Thyroid gland (tissue), 4 donors: Measurements from ENCODE around the gene SPTBN4.

Source experiments
- POLR2A ChIP-seq, 2 donors: fragments of 450-650 bp; IDR thresholded peaks; one replicate each; pipeline ENCODE4 v1.6.1; 2017; ENCODE audit warnings: antibody characterized with exemption in 2 of 2, mild to moderate bottlenecking in 2 of 2, moderate library complexity in 1 of 2
- TF ChIP-seq, protein P1 (sequence below), 6 experiments: fragments of 200-600 bp in 3 of 6; fragments of 450-650 bp in 3 of 6; sonication (generic) in 3 of 6; IDR thresholded peaks; one replicate each; pipeline ENCODE4 v1.5.1; 2016 to 2019; ENCODE audit warnings: antibody characterized with exemption in 6 of 6, mild to moderate bottlenecking in 2 of 6, inconsistent platforms in 1 of 6, moderate library complexity in 1 of 6

GRCh38 chr19:40598918-40599307 lies 132.1 kb downstream of the SPTBN4 start:
- TF ChIP-seq, protein P1, sequence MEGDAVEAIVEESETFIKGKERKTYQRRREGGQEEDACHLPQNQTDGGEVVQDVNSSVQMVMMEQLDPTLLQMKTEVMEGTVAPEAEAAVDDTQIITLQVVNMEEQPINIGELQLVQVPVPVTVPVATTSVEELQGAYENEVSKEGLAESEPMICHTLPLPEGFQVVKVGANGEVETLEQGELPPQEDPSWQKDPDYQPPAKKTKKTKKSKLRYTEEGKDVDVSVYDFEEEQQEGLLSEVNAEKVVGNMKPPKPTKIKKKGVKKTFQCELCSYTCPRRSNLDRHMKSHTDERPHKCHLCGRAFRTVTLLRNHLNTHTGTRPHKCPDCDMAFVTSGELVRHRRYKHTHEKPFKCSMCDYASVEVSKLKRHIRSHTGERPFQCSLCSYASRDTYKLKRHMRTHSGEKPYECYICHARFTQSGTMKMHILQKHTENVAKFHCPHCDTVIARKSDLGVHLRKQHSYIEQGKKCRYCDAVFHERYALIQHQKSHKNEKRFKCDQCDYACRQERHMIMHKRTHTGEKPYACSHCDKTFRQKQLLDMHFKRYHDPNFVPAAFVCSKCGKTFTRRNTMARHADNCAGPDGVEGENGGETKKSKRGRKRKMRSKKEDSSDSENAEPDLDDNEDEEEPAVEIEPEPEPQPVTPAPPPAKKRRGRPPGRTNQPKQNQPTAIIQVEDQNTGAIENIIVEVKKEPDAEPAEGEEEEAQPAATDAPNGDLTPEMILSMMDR (IDR thresholded peaks at IDR 0.05), result no peak
- no peak for TF ChIP-seq POLR2A (IDR thresholded peaks at IDR 0.05)
